ENCODE measurements around the gene CMTM4.

DNA sequence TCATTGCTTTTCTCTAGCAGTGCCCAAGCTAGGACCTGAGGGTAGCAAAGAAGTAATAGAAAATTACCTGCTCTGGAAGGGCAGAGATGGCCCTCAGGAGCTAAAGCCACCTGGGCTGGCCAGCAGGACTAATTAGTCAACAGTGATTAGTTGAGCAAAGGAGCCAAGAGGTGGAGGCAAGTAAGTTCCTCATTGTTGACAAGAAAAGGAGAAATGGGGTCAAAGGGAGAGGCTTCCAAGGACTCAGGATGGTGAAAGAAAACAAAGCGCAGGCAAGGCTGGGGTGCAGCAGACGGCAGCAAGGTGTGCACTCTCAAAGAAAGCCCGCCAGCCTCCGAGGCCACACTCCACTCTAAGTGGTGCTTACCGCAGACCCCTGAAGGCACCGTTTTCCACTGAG, 44.6 kb downstream of the CMTM4 start:
- TF ChIP-seq, protein P1, sequence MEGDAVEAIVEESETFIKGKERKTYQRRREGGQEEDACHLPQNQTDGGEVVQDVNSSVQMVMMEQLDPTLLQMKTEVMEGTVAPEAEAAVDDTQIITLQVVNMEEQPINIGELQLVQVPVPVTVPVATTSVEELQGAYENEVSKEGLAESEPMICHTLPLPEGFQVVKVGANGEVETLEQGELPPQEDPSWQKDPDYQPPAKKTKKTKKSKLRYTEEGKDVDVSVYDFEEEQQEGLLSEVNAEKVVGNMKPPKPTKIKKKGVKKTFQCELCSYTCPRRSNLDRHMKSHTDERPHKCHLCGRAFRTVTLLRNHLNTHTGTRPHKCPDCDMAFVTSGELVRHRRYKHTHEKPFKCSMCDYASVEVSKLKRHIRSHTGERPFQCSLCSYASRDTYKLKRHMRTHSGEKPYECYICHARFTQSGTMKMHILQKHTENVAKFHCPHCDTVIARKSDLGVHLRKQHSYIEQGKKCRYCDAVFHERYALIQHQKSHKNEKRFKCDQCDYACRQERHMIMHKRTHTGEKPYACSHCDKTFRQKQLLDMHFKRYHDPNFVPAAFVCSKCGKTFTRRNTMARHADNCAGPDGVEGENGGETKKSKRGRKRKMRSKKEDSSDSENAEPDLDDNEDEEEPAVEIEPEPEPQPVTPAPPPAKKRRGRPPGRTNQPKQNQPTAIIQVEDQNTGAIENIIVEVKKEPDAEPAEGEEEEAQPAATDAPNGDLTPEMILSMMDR (IDR thresholded peaks at IDR 0.05): no peak
- no peak for TF ChIP-seq POLR2A (IDR thresholded peaks at IDR 0.05)

All from esophagus squamous epithelium (tissue), 4 donors.